H9 (cell line): ENCODE data around the gene CCNJL. TPM values are rescaled to one million over a fixed set of nuclear protein-coding genes. Genes with fewer than 3 reads are reported as not detected.

Source experiments
- DNase-seq: peaks from one replicate; pipeline ENCODE4 v3.0.0-alpha.2; 2017
- H2AFZ ChIP-seq: one replicate; pipeline ENCODE4 v1.6.1; 2013; ENCODE audit warnings: mild to moderate bottlenecking, low read length, control low read depth, moderate library complexity
- H2AK5ac ChIP-seq: 2 replicates; pipeline ENCODE4 v1.6.1; 2013; ENCODE audit warnings: low read length, control low read depth, mixed read lengths; ENCODE audit not compliant: insufficient read length
- H2BK120ac ChIP-seq: one replicate; pipeline ENCODE4 v1.6.1; 2013; ENCODE audit warnings: low read depth, mild to moderate bottlenecking, low read length, control low read depth, inconsistent platforms; ENCODE audit not compliant: poor library complexity, severe bottlenecking
- H2BK12ac ChIP-seq: 2 replicates; pipeline ENCODE4 v1.6.1; 2013; ENCODE audit warnings: low read length, control low read depth, mixed read lengths, low read depth; ENCODE audit not compliant: insufficient read length
- H2BK15ac ChIP-seq: 2 replicates; pipeline ENCODE4 v1.6.1; 2013; ENCODE audit warnings: low read depth, low read length, control low read depth
- H2BK20ac ChIP-seq: one replicate; pipeline ENCODE4 v1.6.1; 2013; ENCODE audit warnings: low read depth, mild to moderate bottlenecking, low read length, control low read depth, inconsistent platforms; ENCODE audit not compliant: poor library complexity, severe bottlenecking
- H2BK5ac ChIP-seq: 2 replicates; pipeline ENCODE4 v1.6.1; 2013; ENCODE audit warnings: low read length, control low read depth, mixed read lengths; ENCODE audit not compliant: insufficient read length
- H3K14ac ChIP-seq: 2 replicates; pipeline ENCODE4 v1.6.1; 2013; ENCODE audit warnings: low read length, control low read depth; ENCODE audit not compliant: insufficient read depth
- H3K18ac ChIP-seq: 2 replicates; pipeline ENCODE4 v1.6.1; 2013; ENCODE audit warnings: low read depth, mild to moderate bottlenecking, mixed read lengths, low read length, control low read depth; ENCODE audit not compliant: insufficient read length
- H3K23ac ChIP-seq: 2 replicates; pipeline ENCODE4 v1.6.1; 2013; ENCODE audit warnings: low read length, control low read depth, mixed read lengths, low read depth; ENCODE audit not compliant: insufficient read length
- H3K23me2 ChIP-seq: 2 replicates; pipeline ENCODE4 v1.6.1; 2013; ENCODE audit warnings: low read depth, mild to moderate bottlenecking, mixed read lengths, low read length, control low read depth; ENCODE audit not compliant: insufficient read length, poor library complexity, severe bottlenecking
- H3K27ac ChIP-seq: 2 replicates; pipeline ENCODE4 v1.5.1; 2013; ENCODE audit warnings: low read length, control low read depth, mixed read lengths, low read depth; ENCODE audit not compliant: insufficient read length
- H3K27me3 ChIP-seq: 2 replicates; pipeline ENCODE4 v1.6.1; 2013; ENCODE audit warnings: low read length, control low read depth, inconsistent platforms; ENCODE audit not compliant: insufficient read depth
- H3K4ac ChIP-seq: 2 replicates; pipeline ENCODE4 v1.6.1; 2013; ENCODE audit warnings: low read depth, mild to moderate bottlenecking, control low read depth, inconsistent platforms, low read length, moderate library complexity
- H3K4me1 ChIP-seq: 2 replicates; pipeline ENCODE4 v1.6.1; 2013; ENCODE audit warnings: low read length, control low read depth, inconsistent platforms; ENCODE audit not compliant: insufficient read depth
- H3K4me2 ChIP-seq: 2 replicates; pipeline ENCODE4 v1.6.1; 2013; ENCODE audit warnings: low read length, control low read depth, mixed read lengths; ENCODE audit not compliant: insufficient read length, insufficient read depth
- H3K56ac ChIP-seq: 2 replicates; pipeline ENCODE4 v1.6.1; 2013; ENCODE audit warnings: low read depth, mild to moderate bottlenecking, mixed read lengths, low read length, control low read depth; ENCODE audit not compliant: insufficient read length
- H3K79me1 ChIP-seq: 2 replicates; pipeline ENCODE4 v1.6.1; 2013; ENCODE audit warnings: low read depth, mild to moderate bottlenecking, moderate library complexity, low read length, control low read depth, inconsistent platforms; ENCODE audit not compliant: insufficient read depth, poor library complexity, severe bottlenecking
- H3K79me2 ChIP-seq: 2 replicates; pipeline ENCODE4 v1.6.1; 2013; ENCODE audit warnings: low read length, control low read depth, inconsistent platforms; ENCODE audit not compliant: insufficient read depth
- H3K9ac ChIP-seq: 2 replicates; pipeline ENCODE4 v1.6.1; 2013; ENCODE audit warnings: low read length, control low read depth, mixed read lengths; ENCODE audit not compliant: insufficient read length; ENCODE audit errors: extremely low read depth
- H3K9me3 ChIP-seq: one replicate; pipeline ENCODE4 v1.6.1; 2013; ENCODE audit warnings: low read depth, low read length, inconsistent platforms; ENCODE audit not compliant: control insufficient read depth
- H3T11ph ChIP-seq: one replicate; pipeline ENCODE4 v1.6.1; 2013; ENCODE audit warnings: mild to moderate bottlenecking, low read length, control low read depth, inconsistent platforms
- H4K20me1 ChIP-seq: one replicate; pipeline ENCODE4 v1.6.1; 2013; ENCODE audit not compliant: control insufficient read depth, insufficient read length, insufficient read depth
- H4K5ac ChIP-seq: 2 replicates; pipeline ENCODE4 v1.6.1; 2013; ENCODE audit warnings: low read depth, mild to moderate bottlenecking, mixed read lengths, low read length, control low read depth; ENCODE audit not compliant: insufficient read length
- H4K8ac ChIP-seq: replicated peaks from 2 replicates; pipeline ENCODE4 v1.6.1; 2013; ENCODE audit warnings: low read length, control low read depth, mixed read lengths, low read depth; ENCODE audit not compliant: insufficient read length
- H4K91ac ChIP-seq: 2 replicates; pipeline ENCODE4 v1.6.1; 2013; ENCODE audit warnings: low read depth, mild to moderate bottlenecking, moderate library complexity, mixed read lengths, low read length, control low read depth; ENCODE audit not compliant: insufficient read length
- H3K27ac Mint-ChIP-seq, 3 experiments: 2 replicates in 2 of 3; 3 replicates in 1 of 3; pipeline ENCODE4 v1.8.0; 2020 to 2021; ENCODE audit warnings: mixed read lengths in 3 of 3, mild to moderate bottlenecking in 1 of 3, moderate library complexity in 1 of 3
- H3K27me3 Mint-ChIP-seq: 2 replicates; pipeline ENCODE4 v1.8.0; 2021; ENCODE audit warnings: low read depth, mild to moderate bottlenecking, moderate library complexity, mixed read lengths
- H3K36me3 Mint-ChIP-seq, 3 experiments: 2 replicates in 2 of 3; 3 replicates in 1 of 3; pipeline ENCODE4 v1.8.0; 2020 to 2021; ENCODE audit warnings: low read depth in 3 of 3, mixed read lengths in 3 of 3; ENCODE audit not compliant: insufficient read depth in 1 of 3
- H3K4me1 Mint-ChIP-seq, 2 experiments: 2 replicates each; pipeline ENCODE4 v1.8.0; 2020; ENCODE audit warnings: mixed read lengths in 2 of 2
- H3K4me3 Mint-ChIP-seq, 2 experiments: 2 replicates in 1 of 2; 3 replicates in 1 of 2; pipeline ENCODE4 v1.8.0; 2020 to 2021; ENCODE audit warnings: mild to moderate bottlenecking in 2 of 2, mixed read lengths in 2 of 2, moderate library complexity in 1 of 2
- H3K9me3 Mint-ChIP-seq, 2 experiments: 2 replicates in 1 of 2; 3 replicates in 1 of 2; pipeline ENCODE4 v1.8.0; 2020; ENCODE audit warnings: mild to moderate bottlenecking in 2 of 2, mixed read lengths in 2 of 2, moderate library complexity in 1 of 2
- CTCF ChIP-seq: fragments of 200-600 bp; sonication (generic); conservative IDR thresholded peaks from 3 replicates; pipeline ENCODE4 v1.8.0; 2021; ENCODE audit warnings: antibody characterized with exemption, mild to moderate bottlenecking
- WGBS: extraction: QIAGEN DNeasy Blood & Tissue Kit; methylation state at CpG from one replicate; pipeline ENCODE4 v1.1.7; 2013; ENCODE audit warnings: missing lambda C conversion rate, low lambda C conversion rate, mixed read lengths; ENCODE audit not compliant: insufficient read length; ENCODE audit errors: extremely low coverage; 5-methylcytosine and 5-hydroxymethylcytosine counted together
- total RNA-seq: library from RNA; stranded (reverse); gene quantifications from 2 replicates; pipeline ENCODE4 v1.2.1, GENCODE V29; 2021

CCNJL gene
- total RNA-seq, 1 experiment from 2014 or later, result 26.9 TPM

GRCh38 chr5:160250826-160251225, 61.5 kb downstream of the CCNJL start:
- Mint-ChIP-seq H3K27ac (no peak overlapping the region), H3K36me3 (peaks cover 23 to 49% (median 34%) of the 10 kb centered on the region in 3 experiments; a peak in 6 of 7 replicates), H3K27me3 (no peaks in the 10 kb centered on the region; the same call in 1 of the 2 replicates), H3K4me1 (peaks cover 6 to 11% of the 10 kb centered on the region in 2 experiments), H3K4me3 (no peak overlapping the region), H3K9me3 (no peaks in the 10 kb centered on the region)
- Histone ChIP-seq H4K91ac (no peak overlapping the region), H2AFZ (no peak overlapping the region), H3K4me2 (no peak overlapping the region), H3T11ph (no peak overlapping the region), H2BK15ac (no peak overlapping the region), H3K4ac (no peak overlapping the region), H3K9ac (no peak overlapping the region), H3K9me3 (no peaks in the 10 kb centered on the region), H3K27ac (no peak overlapping the region), H4K8ac (no peak overlapping the region), H4K5ac (no peak overlapping the region), H3K56ac (no peak overlapping the region), H3K79me2 (no peaks in the 10 kb centered on the region), H2BK20ac (no peak overlapping the region), H3K4me1 (no peaks in the 10 kb centered on the region), H3K79me1 (no peaks in the 10 kb centered on the region), H2BK120ac (no peak overlapping the region), H3K14ac (no peak overlapping the region), H2BK5ac (no peak overlapping the region), H4K20me1 (no peaks in the 10 kb centered on the region), H3K18ac (no peak overlapping the region), H3K23ac (no peak overlapping the region), H3K27me3 (no peaks in the 10 kb centered on the region), H3K23me2 (no peaks in the 10 kb centered on the region), H2AK5ac (no peak overlapping the region), H2BK12ac (no peak overlapping the region)
- TF ChIP-seq CTCF, result no peak
- no CpG with 5 or more reads among the region's 2 CpGs for WGBS
- no peak for DNase-seq
